HL-60 (cell line): ENCODE data around the gene JMJD4.

Source experiments
- DNase-seq, 2 experiments: peaks; one replicate each; pipeline ENCODE4 v3.0.0-alpha.2; 2010 to 2020; ENCODE audit warnings: low read depth in 1 of 2, low spot score in 1 of 2
- H3K27ac ChIP-seq: fragments of 250-450 bp; sonication (Bioruptor Pico); replicated peaks from 2 replicates; pipeline ENCODE4 v1.5.1; 2020; ENCODE audit warnings: mild to moderate bottlenecking, moderate library complexity
- H3K27me3 ChIP-seq: fragments of 250-450 bp; sonication (Bioruptor Pico); 2 replicates; pipeline ENCODE4 v1.5.1; 2021; ENCODE audit warnings: mild to moderate bottlenecking, moderate library complexity; ENCODE audit not compliant: insufficient read depth, poor library complexity, severe bottlenecking
- H3K4me3 ChIP-seq: replicated peaks from 2 replicates; pipeline ENCODE4 v1.5.1; 2011; ENCODE audit warnings: mild to moderate bottlenecking, control low read depth, low read length; ENCODE audit not compliant: insufficient read depth
- GABPA ChIP-seq: IDR thresholded peaks from 2 replicates; pipeline ENCODE4 v1.6.1; 2012; ENCODE audit warnings: low read depth
- POLR2AphosphoS5 ChIP-seq: IDR thresholded peaks from 2 replicates; pipeline ENCODE4 v1.6.1; 2012; ENCODE audit warnings: low read depth
- SPI1 ChIP-seq: IDR thresholded peaks from 2 replicates; pipeline ENCODE4 v1.6.1; 2012; ENCODE audit warnings: low read depth, mild to moderate bottlenecking, borderline replicate concordance
- TF ChIP-seq, protein P1 (sequence below): IDR thresholded peaks from one replicate; pipeline ENCODE4 v1.5.1; 2011; ENCODE audit warnings: low read length, control low read depth, inconsistent platforms; ENCODE audit not compliant: insufficient read depth
- TF ChIP-seq, protein P2 (sequence below): IDR thresholded peaks from 2 replicates; pipeline ENCODE4 v1.6.1; 2012; ENCODE audit warnings: low read depth; ENCODE audit not compliant: insufficient replicate concordance

JMJD4 gene

DNA sequence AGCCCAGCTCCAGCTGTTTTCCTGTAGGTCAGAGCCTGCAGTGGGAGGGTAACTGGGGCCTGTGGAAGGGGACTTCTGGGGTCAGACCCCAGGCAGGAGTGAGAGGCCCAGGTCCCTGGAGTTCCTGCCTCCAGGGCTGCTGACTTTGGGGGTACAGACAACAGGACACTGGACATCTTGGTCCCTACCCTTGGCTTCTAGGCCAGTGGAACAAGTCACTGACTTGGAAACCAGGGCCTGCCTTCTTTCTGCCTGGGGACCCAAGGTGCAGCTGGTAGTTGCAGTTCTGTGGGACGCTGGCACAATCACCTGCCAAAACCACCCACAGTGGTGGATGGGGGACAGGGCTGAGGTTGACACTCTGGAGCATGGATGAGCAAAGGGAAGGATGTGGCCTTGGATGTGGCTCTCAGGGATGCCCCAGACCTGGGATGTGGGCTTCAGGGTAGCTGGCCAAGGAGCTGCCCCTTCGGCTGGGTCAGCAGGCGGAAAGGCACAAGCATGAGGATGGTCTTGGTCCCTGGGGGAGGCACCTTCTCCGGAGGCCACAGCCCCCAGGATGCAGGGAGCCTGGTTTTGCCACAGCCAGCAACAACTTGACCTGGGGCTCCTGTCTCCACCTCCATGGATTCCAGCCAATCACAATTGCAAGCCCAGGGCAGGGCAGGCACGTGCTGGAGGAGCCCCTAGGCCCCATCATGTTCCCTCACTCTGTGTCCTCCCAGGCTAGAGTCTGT lies 5.8 kb downstream of the JMJD4 start:
- TF ChIP-seq, protein P1, sequence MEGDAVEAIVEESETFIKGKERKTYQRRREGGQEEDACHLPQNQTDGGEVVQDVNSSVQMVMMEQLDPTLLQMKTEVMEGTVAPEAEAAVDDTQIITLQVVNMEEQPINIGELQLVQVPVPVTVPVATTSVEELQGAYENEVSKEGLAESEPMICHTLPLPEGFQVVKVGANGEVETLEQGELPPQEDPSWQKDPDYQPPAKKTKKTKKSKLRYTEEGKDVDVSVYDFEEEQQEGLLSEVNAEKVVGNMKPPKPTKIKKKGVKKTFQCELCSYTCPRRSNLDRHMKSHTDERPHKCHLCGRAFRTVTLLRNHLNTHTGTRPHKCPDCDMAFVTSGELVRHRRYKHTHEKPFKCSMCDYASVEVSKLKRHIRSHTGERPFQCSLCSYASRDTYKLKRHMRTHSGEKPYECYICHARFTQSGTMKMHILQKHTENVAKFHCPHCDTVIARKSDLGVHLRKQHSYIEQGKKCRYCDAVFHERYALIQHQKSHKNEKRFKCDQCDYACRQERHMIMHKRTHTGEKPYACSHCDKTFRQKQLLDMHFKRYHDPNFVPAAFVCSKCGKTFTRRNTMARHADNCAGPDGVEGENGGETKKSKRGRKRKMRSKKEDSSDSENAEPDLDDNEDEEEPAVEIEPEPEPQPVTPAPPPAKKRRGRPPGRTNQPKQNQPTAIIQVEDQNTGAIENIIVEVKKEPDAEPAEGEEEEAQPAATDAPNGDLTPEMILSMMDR: no peak
- TF ChIP-seq SPI1 (no peak), GABPA (no peak), POLR2AphosphoS5 (no peak; the same call in 1 of the 2 replicates)
- TF ChIP-seq, protein P2, sequence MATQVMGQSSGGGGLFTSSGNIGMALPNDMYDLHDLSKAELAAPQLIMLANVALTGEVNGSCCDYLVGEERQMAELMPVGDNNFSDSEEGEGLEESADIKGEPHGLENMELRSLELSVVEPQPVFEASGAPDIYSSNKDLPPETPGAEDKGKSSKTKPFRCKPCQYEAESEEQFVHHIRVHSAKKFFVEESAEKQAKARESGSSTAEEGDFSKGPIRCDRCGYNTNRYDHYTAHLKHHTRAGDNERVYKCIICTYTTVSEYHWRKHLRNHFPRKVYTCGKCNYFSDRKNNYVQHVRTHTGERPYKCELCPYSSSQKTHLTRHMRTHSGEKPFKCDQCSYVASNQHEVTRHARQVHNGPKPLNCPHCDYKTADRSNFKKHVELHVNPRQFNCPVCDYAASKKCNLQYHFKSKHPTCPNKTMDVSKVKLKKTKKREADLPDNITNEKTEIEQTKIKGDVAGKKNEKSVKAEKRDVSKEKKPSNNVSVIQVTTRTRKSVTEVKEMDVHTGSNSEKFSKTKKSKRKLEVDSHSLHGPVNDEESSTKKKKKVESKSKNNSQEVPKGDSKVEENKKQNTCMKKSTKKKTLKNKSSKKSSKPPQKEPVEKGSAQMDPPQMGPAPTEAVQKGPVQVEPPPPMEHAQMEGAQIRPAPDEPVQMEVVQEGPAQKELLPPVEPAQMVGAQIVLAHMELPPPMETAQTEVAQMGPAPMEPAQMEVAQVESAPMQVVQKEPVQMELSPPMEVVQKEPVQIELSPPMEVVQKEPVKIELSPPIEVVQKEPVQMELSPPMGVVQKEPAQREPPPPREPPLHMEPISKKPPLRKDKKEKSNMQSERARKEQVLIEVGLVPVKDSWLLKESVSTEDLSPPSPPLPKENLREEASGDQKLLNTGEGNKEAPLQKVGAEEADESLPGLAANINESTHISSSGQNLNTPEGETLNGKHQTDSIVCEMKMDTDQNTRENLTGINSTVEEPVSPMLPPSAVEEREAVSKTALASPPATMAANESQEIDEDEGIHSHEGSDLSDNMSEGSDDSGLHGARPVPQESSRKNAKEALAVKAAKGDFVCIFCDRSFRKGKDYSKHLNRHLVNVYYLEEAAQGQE: no peak
- H3K4me3 ChIP-seq: no peak overlapping the region
- H3K27ac ChIP-seq: no peak overlapping the region
- no peak for DNase-seq
- H3K27me3 ChIP-seq: no peaks in the 10 kb centered on the region

DNA sequence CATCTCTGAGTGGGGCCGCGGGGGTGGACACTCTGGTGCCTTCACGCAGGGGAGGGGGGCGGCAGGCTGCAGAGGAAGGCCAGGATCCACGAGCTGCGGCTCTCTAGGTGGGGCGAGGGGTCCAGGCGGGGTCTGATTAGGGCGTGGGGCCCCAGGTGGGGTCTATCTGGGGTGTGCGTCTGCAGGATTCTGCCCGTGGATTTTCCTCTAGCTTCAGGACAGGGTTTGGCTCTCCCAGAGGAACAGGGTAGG lies 6.3 kb downstream of the JMJD4 start:
- TF ChIP-seq, protein P2: no peak
- TF ChIP-seq POLR2AphosphoS5: 0 out of 2 replicates have a peak, but pooled peaks have one; percentile 51
- no peak for TF ChIP-seq GABPA
- H3K27ac ChIP-seq: no peak overlapping the region
- DNase-seq: no peak
- H3K27me3 ChIP-seq: no peaks in the 10 kb centered on the region
- H3K4me3 ChIP-seq: peak overlapping the region; percentile 21; the same call in 1 of the 2 replicates

DNA sequence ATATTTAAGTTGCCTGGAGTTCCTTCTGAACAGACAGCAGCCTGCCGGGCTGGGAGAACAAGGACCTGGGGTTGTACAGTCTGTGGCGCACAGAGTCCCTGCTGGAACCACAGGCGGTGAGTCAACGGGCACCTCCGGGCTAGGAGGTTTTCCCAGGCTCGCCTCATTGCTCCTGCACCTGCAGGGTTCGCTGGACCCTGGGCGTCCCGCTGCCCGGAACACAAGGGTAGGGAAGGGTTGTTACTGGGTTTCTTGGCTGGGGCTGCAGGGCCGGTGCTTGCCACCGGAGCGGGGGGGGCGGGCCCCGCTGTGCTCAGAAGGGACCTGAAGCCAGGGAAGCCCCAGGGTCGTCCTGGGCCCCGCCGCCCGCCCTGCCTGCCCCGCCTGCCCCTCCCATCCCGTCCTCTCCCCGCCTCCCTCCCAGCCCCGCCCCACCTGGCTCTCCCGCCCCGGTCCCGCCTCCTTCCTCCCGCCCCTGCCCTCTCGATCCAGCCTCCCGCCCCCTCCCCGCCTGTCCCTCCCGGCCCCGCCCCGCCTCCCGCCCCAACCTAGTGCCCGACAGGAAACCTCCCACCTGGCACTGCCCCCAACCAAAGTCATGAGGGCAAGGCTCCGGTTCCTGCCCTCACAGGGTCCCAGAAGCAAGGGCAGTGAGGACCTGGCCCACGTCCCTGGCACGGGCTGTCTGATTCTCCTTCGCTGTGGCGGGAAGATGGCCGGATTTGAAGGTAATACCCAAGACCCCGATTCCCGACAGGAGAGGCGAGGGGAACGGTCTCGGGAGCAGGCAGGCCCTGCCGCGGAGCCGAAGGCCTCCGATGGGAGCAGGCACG lies 6.8 kb downstream of the JMJD4 start:
- Histone ChIP-seq H3K27ac (no peak overlapping the region), H3K27me3 (no peaks in the 10 kb centered on the region), H3K4me3 (peak overlapping the region; percentile 23)
- DNase-seq: no peak
- TF ChIP-seq, protein P1: no peak
- TF ChIP-seq POLR2AphosphoS5: peak; percentile 69

DNA sequence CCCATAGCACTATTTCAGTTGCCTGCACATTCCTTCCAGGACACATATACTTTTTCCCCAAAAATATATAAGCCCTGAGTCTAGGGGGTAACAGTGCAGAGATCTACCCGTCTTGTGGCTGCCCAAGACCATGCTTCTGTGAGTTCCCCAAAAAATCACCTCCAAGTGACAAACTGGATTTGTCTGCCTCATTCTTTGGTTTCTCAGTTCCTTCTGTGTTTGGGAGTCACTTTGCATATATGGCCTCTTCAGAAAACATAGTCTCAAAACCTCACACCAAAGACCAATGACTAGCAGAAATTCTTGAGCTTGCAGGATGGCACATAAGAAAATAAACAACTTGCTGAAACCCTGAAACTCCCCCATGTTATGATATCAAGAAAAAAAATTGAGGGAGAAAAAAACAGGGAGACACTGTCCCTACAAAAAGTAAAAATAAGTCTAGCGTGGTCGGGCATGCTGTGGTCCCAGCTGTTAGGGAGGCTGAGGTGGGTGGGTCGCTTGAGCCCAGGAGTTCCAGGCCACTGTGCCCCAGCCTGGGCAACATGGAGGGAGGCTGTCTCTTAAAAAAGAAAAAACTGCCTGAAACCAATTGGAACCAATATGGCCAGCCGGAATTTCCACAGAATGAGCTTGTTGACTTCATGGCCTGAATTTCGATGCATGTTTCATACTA lies 8.0 kb downstream of the JMJD4 start:
- no peak for DNase-seq
- H3K4me3 ChIP-seq: no peak overlapping the region

More for the DNA sequence above, 8.0 kb downstream of the JMJD4 start:
- no peaks in the 10 kb centered on the region for H3K27me3 ChIP-seq
- no peak for TF ChIP-seq POLR2AphosphoS5
- TF ChIP-seq SPI1: no peak
- TF ChIP-seq, protein P1: no peak
- H3K27ac ChIP-seq: no peak overlapping the region
